ENCODE results near the gene CAST.
"Not testable (repeated sequence)": the region's sequence is repeated elsewhere in the genome, so short reads cannot be mapped to it uniquely, and the experiment has no call there.

Gene CAST

DNA sequence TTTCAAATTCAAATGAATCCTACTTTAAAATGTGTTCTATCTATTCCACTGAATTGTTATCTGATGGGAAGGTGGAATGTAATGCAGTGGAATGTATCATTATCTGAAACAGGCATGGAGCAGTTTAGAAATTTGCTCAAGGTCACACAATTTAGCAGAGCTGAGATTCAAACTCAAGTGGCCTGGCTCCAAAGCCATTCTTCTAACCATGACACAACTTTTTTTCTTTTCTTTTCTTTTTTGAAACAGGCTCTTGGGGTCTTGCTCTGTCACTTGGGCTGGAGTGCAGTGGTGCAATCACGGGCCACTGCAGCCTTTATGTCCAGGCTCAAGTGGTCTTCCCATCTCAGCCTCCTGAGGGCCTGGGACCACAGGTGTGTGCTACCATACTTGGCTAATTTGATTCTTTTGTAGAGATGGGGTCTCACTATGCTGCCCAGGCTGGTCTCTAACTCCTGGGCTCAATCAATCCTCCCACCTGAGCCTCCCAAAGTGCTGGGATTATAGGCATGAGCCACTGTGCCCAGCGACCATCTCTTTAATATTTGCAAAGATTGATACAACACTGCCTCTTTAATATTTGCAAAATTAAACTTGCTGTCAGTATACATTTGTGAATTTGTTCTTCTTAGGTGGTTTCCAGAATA, 50.0 kb downstream of the CAST start:
- DNase-seq (ENCODE audit: low read depth in 2 of 2): no peak

DNA sequence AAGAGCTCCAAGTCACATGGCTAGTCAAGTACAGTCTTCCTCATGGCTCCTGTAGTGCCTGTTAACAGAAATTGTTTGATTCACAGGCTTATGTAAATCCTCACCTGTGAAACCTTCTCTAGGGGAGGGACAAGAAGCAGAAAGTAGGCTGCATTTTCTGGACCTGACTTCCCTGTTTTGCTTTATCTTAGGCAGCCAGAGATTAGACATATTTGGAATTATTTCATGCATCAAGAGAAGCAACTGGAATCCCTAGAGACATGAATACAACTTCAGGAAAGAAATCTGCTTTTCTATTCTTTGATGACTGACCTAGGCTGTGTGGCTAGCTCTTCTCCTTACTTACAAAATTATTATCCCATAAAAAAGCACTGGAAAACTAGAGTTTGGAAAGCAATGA, 52.3 kb downstream of the CAST start:
- DNase-seq (ENCODE audit: low read depth in 2 of 2): no peak

DNA sequence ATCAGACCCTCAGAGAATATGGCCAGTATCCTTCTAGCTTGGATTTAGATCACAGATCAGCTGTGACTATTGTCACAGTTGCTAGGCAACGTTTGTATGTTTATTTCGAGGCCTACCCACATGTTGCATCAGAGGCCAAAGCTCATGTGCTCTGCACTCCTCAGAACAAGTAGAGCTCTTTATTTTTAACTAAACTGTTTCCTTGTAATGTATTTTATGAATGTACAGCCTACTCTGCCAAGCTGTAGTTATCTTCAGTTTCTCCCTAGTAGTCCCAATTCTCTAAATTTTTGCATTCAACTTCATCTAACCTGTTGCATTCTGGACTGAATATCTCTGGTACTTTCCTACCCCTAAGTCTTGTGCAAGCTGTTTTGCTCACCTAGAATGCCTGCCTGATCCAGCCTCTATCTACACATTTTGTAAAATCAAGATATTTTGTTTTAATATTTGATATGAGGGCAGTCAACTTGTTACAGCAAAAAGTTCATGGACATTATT, 52.8 kb downstream of the CAST start:
- DNase-seq (ENCODE audit: low read depth in 2 of 2): no peak

DNA sequence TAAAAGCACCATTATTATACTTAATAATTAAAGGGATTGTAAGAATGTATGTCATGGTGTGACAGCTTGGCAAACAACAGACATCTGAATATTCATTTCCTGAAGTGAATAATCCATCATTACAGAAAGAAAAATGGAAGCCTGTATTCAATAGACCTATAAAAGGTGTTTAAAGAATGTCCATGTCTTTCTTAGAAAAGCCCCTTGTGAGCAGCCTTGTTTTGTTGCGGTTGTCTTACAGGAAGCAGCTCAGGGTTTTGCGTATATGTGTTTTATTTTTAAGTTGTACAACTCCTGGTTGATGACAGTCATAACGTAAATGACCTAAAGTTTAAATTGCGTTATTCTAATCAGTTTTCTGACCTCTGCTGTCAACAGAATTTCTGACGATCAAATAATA, 53.8 kb downstream of the CAST start:
- no peak for DNase-seq (ENCODE audit: low read depth in 2 of 2)

DNA sequence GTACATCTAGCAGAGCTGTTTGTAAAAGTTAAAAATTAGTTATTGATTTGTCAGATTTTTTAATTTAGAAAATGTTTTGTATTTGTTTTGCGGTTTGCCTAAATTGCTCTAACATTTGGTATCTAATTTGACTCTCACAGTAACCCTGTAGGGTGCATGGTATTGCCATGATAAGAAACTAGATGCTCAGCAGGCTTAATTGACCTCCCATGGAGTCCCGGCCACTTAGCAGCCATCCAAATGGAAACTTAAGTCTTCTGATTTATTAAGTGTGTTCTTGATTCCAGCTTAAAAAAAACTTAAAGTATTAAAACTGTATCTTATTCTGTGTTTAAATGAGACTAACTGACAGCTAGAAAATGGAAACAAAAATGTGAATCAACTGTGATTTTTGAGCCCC, 54.5 kb downstream of the CAST start:
- no peak for DNase-seq (ENCODE audit: low read depth in 2 of 2)

DNA sequence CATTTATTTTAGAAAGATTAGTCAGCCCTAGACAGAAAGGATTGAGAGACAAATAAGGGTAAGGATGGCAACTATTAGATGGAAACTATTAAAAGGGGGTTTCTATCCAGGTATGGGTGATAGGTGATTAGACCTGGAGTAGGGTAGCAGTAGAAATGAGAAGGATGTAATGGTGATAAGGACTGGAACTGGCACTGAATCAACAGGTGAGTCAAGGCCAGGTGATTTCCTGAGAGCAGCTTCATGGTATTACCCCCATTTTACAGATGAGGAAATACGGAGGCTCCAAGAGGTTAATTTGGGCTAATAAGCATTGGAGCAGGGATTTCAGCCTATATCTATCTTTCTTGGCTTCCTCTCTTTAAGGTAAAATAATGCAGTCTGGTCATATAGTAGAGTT, 55.7 kb downstream of the CAST start:
- DNase-seq (ENCODE audit: low read depth in 2 of 2): no peak

DNA sequence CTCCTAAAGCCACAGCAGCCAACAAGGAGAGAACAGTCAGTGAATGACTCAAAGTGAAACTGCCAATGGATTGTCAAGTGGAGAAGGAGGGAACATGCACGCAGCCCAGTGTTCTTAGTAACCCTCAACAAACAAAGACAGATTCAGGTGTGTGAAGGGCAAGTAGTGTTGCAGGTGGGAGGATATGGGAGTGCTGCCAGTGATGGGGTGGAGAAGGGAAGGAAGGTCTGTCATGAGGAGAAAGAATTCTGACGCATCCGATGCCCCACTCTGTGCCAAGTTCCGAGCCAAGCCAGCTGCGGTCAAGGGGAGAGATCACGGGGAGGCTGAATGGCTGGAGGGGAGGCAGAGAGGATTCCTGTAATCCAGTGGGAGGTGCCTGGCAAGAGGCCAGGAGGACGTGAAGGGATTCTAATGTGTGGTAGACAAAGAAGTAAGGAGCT, 56.5 kb downstream of the CAST start:
- no peak for DNase-seq (ENCODE audit: low read depth in 2 of 2)

DNA sequence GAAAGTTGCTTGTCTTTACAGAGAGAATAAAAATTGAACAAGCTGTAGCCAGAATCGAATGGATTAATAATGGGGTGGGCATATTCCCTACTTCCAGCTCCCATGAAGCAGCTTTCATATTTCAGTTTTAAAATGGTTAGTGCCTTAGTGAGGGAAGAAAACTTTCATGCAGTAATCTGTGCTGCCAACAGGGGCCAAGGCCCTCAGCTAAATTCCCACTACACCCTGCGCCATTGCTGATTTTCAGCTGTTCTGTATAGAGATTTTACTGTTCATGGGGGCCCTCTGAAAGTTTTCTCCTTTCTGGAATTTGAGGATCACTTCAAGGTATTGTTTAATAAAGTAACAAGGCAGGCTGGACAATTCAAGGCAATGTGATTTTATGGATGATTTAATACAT, 58.2 kb downstream of the CAST start:
- DNase-seq (ENCODE audit: low read depth in 2 of 2): no peak

DNA sequence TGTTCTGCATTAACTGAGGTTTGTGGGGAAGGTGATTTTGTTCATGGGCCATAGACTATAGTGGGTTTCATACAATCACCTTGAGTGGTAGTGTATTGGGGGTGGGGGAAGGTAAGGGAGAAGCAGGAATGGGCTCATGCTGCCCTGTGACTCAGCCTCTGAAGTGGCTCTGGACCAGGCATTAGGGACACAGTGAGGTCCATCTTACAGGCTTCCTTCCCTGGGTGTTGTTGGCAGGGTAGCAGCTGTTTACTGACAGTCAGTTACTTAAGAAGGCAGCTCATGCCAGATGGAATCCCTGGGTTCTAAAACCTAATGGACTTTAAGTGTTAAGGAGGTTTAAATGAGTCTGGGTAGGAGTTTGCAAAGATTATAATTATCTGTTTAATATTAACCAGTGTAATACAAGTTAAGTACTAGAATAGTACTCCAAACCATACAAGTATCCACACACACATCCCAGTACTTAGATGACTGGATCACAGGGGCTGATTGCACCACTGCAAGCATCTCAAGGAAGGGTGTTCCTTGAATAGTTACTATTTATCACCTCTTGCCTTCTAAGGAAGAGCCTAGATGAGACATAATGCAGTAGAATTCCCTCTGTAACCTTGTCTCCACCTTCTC, 59.3 kb downstream of the CAST start:
- no peak for DNase-seq (ENCODE audit: low read depth in 2 of 2)

DNA sequence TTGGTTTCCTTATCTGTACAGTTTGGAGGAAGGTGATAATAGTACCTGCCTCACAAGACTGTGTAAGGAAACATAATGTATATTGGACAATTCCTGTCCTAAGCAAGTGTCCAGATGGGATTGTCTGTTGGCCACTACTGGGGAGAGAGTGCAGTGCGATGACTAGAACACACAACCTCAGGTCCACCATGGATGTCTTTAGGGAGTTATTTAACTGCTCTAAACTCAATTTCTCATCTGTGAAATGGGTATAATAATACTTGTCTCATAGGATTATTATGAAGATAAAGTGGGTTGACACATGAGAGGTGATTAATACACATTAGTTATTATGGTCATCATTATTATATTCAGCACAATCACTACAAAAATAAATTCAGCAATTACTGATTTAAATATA, 63.1 kb downstream of the CAST start:
- DNase-seq (ENCODE audit: low read depth in 2 of 2): no peak

DNA sequence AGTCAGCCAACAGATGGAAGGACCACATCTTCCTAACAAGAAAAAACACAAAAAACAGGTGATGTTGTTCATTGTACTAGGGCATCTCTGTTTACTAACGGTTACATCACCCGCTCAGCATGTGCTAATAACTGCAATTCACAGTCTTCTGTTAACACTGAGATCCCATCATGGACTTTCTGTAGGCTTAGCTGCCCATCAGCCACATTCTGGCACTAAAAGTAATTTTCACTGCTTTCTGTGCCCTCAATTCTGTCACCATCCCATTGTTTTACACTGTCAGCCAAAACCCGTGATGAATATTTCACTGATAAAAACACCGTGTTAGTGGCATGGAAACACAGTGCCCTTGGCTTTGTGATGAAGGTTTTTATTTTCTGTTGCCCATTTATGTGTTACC, 64.6 kb downstream of the CAST start:
- no peak for DNase-seq (ENCODE audit: low read depth in 2 of 2)

DNA sequence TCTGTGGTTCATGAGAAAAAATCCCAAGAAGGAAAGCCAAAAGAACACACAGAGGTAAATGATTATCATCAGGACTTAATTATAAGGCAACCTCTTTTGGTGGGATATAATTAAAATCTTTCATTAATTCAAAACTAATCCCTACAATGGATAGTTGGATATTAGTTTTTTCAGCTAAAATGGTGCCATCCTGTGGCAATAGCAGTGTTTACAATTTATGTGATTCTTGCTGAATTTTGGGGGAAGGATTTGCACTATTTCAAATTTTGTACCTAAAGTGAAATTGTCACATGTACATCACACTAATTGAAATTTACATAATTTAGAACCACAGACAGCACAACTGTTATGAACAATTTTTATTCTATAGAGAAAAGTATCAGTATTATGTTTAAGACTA, 67.0 kb downstream of the CAST start:
- no peak for DNase-seq (ENCODE audit: low read depth in 2 of 2)

DNA sequence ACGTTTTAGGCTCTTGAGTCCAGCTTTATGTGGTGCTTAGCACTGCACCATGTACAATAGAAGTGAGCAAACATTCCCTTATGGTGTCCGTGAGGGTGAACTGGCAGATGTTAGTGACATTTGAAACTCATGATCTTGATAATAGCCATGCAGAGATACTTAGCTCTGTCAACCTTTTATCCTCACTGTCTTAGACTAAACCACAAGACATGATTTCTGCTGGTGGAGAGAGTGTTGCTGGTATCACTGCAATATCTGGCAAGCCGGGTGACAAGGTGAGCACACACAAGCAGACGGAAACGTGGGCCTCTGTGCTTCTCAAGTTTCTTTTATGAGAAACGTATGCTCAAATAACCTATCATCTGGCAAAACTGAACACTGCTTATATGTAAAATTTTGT, 68.4 kb downstream of the CAST start:
- no peak for DNase-seq (ENCODE audit: low read depth in 2 of 2)

DNA sequence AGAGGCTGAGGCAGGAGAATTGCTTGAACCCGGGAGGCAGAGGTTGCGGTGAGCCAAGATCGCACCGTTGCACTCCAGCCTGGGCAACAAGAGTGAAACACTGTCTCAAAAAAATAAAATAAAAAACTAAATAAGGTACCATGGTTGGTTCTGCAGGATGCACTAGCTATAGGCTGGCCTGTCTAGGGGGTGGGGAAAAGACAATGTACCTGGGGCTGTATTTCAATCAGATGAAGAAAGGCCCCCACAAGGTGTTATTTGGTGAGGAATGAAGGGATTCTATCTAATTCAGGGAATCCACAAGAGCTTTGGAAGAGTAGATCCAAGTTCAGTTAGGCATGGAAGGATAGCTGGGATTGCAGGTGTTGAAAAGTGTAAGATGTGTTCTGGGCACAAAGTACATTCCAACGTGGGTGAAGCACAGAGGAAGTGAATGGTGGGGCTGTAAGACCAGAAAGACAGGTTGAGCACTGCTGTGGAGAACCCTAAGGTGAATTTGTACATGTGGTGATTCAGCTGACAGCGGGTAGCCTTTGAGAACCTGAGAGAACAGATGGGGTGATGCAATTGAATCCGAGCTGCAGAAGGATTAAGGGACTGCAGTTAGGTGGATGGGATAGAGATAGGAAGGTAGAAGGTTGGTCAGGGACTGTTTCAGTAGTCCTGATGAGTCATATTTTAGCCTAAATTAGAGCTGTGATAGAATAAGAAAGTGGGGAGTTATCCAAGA, 71.8 kb downstream of the CAST start:
- DNase-seq (ENCODE audit: low read depth in 2 of 2): no peak

DNA sequence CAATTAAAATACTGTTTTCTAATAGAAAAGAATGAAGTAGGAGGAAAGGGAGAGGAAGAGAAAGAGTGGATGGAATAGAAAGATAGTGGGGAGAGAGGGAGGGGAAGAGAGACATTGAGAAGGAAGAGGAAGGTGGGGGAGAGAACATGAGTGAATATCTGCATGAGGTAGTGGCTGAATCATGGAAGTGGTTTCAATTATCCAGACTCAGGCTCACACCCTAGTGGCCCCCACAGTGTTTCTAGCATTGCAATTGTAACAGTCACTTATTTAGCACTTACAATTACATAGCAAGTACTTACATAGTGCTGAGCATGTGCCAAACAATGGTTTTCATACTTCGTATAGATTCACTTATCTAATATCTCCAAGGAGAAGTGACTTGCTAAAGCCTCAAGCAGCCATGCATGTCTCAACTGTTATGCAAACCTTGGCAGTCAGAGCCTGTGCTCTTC, 72.7 kb downstream of the CAST start:
- DNase-seq (ENCODE audit: low read depth in 2 of 2): no peak

DNA sequence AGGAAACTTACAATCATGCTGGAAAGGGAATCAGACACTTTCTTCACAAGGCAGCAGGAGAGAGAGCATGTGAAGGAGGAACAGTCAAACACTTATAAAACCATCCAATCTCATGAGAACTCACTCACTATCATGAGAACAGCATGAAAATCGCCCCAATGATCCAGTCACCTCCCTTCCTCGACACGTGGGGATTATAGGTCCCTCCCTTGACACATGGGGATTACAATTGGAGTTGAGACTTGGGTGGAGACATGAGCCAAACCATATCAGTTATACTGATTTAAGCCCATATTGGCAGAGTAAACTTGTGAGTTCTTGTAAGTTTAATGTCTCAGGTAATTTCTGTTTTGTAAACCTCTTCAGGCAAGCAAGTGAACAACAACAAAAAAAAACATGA, 74.8 kb downstream of the CAST start:
- DNase-seq (ENCODE audit: low read depth in 2 of 2): no peak

DNA sequence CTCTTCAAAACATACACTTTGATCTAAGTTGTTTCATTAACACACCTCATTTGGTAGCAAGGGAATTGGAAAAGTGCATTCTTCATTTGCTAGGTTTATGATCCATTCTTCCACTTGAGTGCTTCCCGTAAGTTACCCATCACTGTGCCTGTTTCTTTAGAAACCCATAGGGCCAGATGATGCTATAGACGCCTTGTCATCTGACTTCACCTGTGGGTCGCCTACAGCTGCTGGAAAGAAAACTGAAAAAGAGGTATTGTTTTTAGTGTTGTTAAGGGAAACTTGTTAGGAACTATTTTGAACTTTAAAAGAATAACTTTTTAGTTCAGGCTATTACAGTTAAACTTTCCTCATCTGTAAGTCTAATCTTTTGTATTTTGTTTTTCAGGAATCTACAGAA, 78.9 kb downstream of the CAST start:
- no peak for DNase-seq (ENCODE audit: low read depth in 2 of 2)

DNA sequence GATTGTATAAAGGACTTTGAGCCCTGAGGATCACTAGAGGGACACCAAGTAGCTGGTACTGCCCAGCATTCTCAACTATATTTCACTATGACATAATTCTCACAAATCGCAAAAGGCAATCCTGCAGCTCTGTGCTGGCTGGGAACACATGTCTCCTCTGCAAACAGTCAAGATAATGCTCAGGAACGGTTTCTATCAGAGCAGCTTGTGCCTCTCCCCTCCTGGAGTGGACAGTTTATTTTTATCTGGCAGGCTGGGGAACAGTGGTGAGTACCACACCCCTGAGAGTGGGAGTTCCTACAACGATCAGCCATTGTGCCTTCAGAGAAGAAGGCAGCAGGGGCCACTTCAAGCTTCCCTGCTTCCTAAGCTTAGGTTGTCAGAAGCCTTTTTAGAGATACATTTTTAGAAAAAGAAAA, 79.7 kb downstream of the CAST start:
- no peak for DNase-seq (ENCODE audit: low read depth in 2 of 2)

DNA sequence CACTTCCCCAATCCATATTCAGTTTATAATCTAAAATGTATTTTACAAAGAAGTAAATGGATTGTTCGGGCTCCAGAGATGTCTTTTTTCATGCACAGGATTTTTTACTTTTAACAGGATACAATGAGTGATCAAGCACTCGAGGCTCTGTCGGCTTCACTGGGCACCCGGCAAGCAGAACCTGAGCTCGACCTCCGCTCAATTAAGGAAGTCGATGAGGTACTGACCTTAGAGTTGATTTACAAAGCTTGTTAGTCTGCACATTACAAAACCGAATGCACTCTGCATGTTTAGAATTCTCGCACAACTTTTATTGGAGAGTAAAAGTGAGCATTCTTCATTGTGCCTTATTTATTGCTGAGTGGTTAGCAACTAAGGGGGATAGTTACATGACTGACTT, 80.4 kb downstream of the CAST start:
- no peak for DNase-seq (ENCODE audit: low read depth in 2 of 2)

DNA sequence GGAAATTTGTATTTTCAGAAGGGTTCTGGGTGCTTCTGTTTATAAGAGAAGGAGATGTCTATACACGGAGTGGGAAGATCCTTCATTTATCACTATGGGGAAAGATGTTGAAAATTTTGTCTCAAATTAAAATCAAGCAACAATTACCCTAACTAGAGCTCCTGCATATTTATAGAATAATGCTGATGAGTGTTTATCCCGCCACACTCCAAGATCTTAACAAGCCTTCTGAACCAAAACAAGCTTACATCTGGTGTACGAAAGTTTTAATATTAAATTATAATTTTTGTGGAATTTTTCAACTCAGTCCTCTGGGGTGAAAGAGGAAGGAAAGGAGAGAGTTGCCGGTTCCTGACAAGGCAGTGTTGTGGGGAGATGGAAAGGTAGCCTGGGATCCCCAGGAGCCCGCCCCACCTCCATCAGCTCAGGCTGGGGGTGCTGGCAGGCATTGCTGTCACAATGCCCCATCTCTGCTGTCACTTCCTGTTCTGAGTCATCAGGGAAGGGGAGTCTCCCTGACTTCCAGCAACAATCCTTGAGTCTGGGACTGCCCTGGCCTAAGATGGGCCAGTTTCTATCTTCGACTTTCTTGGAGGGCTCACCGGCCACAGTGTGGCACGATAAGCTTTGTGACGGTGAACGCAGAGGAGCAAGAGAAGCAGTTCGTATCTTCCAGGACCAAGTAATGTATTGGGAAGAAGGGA, 81.0 kb downstream of the CAST start:
- no peak for DNase-seq (ENCODE audit: low read depth in 2 of 2)

DNA sequence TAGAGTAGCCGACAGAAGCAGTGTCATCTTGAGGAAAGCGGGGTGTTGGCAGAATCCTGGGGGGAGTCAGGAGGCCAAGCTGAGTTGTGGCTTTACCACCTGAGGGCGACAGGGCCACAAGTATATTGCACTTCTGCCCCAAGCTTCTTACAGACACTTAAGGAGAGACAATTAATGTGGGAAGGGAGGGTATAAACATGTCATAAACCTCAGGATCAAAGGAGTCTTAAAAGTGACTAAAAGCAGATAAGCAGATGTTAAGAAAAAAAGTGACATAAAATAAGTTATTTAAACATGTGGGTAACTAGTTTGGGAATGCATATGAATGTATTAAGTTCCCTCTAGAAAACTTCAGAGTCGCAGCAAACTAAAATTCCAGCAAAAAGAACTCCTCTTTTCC, 81.6 kb downstream of the CAST start:
- no peak for DNase-seq (ENCODE audit: low read depth in 2 of 2)

DNA sequence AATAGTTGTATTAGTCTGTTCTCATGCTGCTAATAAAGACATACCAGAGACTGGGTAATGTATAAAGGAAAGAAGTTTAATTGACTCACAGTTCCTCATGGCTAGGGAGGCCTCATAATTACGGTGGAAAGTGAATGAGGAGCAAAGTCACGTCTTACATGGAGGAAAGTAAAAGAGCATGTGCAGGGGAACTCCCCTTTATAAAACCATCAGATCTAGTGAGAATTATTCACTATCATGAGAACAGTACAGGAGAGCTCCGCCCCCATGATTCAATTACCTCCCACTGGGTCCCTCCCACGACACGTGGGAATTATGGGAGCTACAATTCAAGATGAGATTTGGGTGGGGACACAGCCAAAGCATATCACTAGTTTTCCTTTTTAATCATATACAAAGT, 82.0 kb downstream of the CAST start:
- not testable (repeated sequence) for DNase-seq (ENCODE audit: low read depth in 2 of 2)

Data from stimulated activated CD4-positive, alpha-beta T cell treated with anti-CD3 and anti-CD28 coated beads, Interleukin-12 subunit alpha, Interleukin-12 subunit beta, amount 100 ng/mL, for 24 hours (primary cell).